ENCODE measurements around the gene ARPP21.
A peak's percentile ranks its signal among the peaks of the same experiment; 100 is the strongest.

Gene ARPP21

DNA sequence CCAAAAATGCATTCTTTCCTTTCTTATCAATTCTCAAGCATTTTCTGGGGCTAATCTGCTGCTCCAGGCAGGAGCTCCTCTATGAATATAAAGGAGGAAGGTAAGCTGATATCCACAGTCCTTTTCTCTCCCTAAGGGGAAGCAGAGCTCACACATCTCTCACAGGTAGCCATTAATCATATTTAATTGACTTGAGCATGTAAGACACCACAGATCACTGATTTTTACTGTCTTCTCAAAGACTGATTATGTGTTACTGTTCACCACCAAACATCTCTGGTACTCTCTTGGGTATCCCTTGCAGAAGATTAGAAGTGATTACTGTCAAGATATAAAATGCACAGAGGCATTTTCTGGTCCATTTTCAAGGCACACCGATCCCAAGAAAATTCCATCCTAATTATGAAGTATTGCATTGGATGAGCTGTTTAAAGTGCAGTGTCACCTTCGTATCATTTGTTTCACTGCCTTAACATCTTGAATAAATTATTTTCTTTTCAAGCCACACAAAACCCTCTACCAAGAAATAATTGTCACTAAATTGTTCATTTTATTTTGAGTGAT lies 100.7 kb downstream of the ARPP21 start:
- H3K36me3 Mint-ChIP-seq (ENCODE audit: low read depth): no peaks in the 10 kb centered on the region
- peaks cover 4% of the 10 kb centered on the region for H3K27me3 Mint-ChIP-seq (ENCODE audit: low read depth)

DNA sequence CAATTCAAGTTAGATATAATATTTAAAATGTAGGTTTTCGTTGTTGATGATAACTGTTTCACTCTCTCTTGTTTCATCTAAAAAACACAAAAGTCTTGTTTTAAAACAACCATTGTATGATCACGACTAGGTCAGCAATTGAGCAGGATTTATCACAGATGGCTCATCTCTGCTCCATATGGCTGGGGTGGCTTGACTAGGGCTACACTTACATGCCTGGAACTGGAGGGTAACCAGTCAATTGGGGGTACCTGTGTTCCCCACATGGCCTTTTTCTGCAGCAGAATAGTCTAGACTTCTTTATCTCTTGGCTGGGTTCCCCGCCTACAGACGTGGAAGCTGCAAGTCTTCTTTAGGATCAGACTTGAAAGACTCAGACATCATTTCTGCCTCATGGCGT lies 103.9 kb downstream of the ARPP21 start:
- Mint-ChIP-seq H3K9me3 (no peaks in the 10 kb centered on the region), H3K27me3 (ENCODE audit: low read depth) (peaks cover 4% of the 10 kb centered on the region), H3K4me1 (peaks cover 15% of the 10 kb centered on the region), H3K36me3 (ENCODE audit: low read depth) (no peaks in the 10 kb centered on the region), H3K4me3 (no peak overlapping the region), H3K27ac (no peak overlapping the region)
- TF ChIP-seq, protein P1, sequence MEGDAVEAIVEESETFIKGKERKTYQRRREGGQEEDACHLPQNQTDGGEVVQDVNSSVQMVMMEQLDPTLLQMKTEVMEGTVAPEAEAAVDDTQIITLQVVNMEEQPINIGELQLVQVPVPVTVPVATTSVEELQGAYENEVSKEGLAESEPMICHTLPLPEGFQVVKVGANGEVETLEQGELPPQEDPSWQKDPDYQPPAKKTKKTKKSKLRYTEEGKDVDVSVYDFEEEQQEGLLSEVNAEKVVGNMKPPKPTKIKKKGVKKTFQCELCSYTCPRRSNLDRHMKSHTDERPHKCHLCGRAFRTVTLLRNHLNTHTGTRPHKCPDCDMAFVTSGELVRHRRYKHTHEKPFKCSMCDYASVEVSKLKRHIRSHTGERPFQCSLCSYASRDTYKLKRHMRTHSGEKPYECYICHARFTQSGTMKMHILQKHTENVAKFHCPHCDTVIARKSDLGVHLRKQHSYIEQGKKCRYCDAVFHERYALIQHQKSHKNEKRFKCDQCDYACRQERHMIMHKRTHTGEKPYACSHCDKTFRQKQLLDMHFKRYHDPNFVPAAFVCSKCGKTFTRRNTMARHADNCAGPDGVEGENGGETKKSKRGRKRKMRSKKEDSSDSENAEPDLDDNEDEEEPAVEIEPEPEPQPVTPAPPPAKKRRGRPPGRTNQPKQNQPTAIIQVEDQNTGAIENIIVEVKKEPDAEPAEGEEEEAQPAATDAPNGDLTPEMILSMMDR (IDR thresholded peaks at IDR 0.05; ENCODE audit: unreplicated experiment in 3 of 3): no peak

More for the DNA sequence above, 100.7 kb downstream of the ARPP21 start:
- Mint-ChIP-seq H3K4me1 (peaks cover 15% of the 10 kb centered on the region), H3K9me3 (no peaks in the 10 kb centered on the region), H3K4me3 (no peak overlapping the region), H3K27ac (no peak overlapping the region)
- TF ChIP-seq, protein P1 (IDR thresholded peaks at IDR 0.05; ENCODE audit: unreplicated experiment in 3 of 3): no peak

DNA sequence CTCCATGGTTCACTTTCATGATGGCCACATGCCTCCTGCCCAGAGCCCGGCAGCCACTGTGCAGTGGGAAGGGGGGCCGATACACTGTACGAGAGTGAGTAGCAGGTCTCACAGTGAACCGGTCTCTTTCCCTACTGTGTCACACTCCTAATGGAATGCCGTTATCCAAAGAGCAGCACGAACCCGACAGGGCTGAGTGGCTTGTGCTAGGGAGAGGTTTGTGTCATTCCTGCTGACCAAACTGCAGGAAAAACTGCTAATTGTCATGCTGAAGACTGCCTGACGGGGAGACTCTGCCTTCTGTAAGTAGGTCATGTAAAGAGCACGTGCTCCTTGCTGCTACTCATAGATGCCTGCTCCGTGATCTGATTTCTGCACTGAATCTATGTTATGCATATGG lies 105.1 kb downstream of the ARPP21 start:
- Mint-ChIP-seq H3K9me3 (no peaks in the 10 kb centered on the region), H3K27me3 (ENCODE audit: low read depth) (peaks cover 4% of the 10 kb centered on the region), H3K36me3 (ENCODE audit: low read depth) (no peaks in the 10 kb centered on the region), H3K4me3 (peak overlapping the region in 1 of 3 experiments; percentile 8), H3K4me1 (peaks cover 7% of the 10 kb centered on the region), H3K27ac (peak overlapping the region in 1 of 3 experiments; percentile 48)
- TF ChIP-seq, protein P1 (IDR thresholded peaks at IDR 0.05; ENCODE audit: unreplicated experiment in 3 of 3): no peak

- Mint-ChIP-seq H3K36me3 (ENCODE audit: low read depth) (no peaks in the 10 kb centered on the region), H3K9me3 (no peaks in the 10 kb centered on the region), H3K27me3 (ENCODE audit: low read depth) (peaks cover 4% of the 10 kb centered on the region), H3K27ac (no peak overlapping the region), H3K4me3 (no peak overlapping the region), H3K4me1 (no peaks in the 10 kb centered on the region)
- TF ChIP-seq, protein P1 (IDR thresholded peaks at IDR 0.05; ENCODE audit: unreplicated experiment in 3 of 3): no peak
These were observed 106.0 kb downstream of the ARPP21 start for GRCh38 chr3:35745351-35745750.

GRCh38 chr3:35745802-35746484 lies 106.6 kb downstream of the ARPP21 start:
- no peaks in the 10 kb centered on the region for H3K36me3 Mint-ChIP-seq (ENCODE audit: low read depth)
- no peak overlapping the region for H3K27ac Mint-ChIP-seq
- TF ChIP-seq, protein P1 (IDR thresholded peaks at IDR 0.05; ENCODE audit: unreplicated experiment in 3 of 3): no peak

GRCh38 chr3:35746492-35746891 lies 107.2 kb downstream of the ARPP21 start:
- Mint-ChIP-seq H3K4me1 (no peaks in the 10 kb centered on the region), H3K9me3 (no peaks in the 10 kb centered on the region), H3K36me3 (ENCODE audit: low read depth) (no peaks in the 10 kb centered on the region)

More at GRCh38 chr3:35745802-35746484, 106.6 kb downstream of the ARPP21 start:
- Mint-ChIP-seq H3K9me3 (no peaks in the 10 kb centered on the region), H3K4me3 (no peak overlapping the region), H3K27me3 (ENCODE audit: low read depth) (peaks cover 4% of the 10 kb centered on the region), H3K4me1 (no peaks in the 10 kb centered on the region)

More at GRCh38 chr3:35746492-35746891, 107.2 kb downstream of the ARPP21 start:
- Mint-ChIP-seq H3K27me3 (ENCODE audit: low read depth) (peaks cover 4% of the 10 kb centered on the region), H3K27ac (no peak overlapping the region), H3K4me3 (no peak overlapping the region)
- TF ChIP-seq, protein P1 (IDR thresholded peaks at IDR 0.05; ENCODE audit: unreplicated experiment in 3 of 3): no peak
